ENCODE results near the gene SMIM1. TPM values are rescaled to one million over a fixed set of nuclear protein-coding genes. Genes with fewer than 3 reads are reported as not detected.

The SMIM1 gene
- total RNA-seq, 1 experiment from 2014 or later, result 7.1 TPM

DNA sequence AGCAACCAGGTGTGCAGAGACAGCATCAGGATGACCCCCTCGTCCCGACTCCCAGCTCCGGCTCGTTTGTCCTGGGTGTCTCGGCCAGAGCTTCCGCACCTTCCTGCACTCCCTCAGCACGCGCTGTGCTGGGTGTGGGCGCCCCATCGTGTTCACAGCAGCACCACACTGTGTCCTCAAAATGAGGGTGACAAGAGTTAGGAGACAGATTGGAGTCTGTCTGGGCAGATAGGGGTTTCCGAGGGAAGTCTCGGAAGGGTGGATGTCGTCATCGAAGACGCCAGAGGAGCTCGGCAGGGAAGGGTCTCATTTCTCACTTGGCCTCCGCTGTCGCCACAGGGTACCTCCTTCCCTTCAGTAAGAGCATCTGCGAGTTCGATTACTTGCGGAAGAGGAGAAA, 16.2 kb upstream of the SMIM1 start:
- CTCF ChIA-PET, result interaction anchor here (0.6 kb wide), 1 partner anchor 265 kb away, joined by 3 read pairs; no protein-coding TSS in a partner anchor

DNA sequence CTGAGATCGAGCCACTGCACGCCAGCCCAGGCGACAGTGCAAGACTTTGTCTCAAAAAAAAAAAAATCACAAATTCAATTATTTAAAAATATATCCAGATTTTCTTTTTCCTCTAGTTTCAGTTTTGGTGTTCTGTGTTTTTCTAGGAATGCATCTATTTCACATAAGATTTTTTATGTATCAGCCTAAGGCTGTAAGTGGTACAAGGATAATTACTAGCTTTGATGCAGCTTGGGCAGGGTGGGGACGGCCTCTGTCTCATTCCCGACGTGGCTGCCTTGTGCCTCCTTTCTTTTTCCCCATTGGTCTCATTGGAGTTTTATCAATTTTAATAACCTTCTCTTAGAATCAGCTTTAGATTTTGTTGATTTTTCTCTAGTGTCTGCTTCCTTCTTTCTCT, 13.4 kb upstream of the SMIM1 start:
- CTCF ChIA-PET, result no interaction called here

More for the DNA sequence above, 16.2 kb upstream of the SMIM1 start:
- intact Hi-C loops (cut with micrococcal nuclease; ENCODE audit: unreplicated experiment), result no loop called here
- no peak for DNase-seq
- Mint-ChIP-seq H3K36me3 (ENCODE audit: insufficient read depth, unreplicated experiment) (no peaks in the 10 kb centered on the region), H3K27ac (ENCODE audit: unreplicated experiment) (no peak overlapping the region), H3K4me3 (ENCODE audit: unreplicated experiment) (no peak overlapping the region), H3K27me3 (ENCODE audit: insufficient read depth, unreplicated experiment) (peaks cover 10% of the 10 kb centered on the region), H3K4me1 (ENCODE audit: low read depth, unreplicated experiment) (peaks cover 3% of the 10 kb centered on the region), H3K9me3 (ENCODE audit: unreplicated experiment) (no peaks in the 10 kb centered on the region)
- POLR2A ChIA-PET, result no interaction called here
- H3K36me3 ChIP-seq (ENCODE audit: control insufficient read depth, insufficient read depth, low read length), result no peaks in the 10 kb centered on the region
- no peaks in the 10 kb centered on the region for H3K4me1 ChIP-seq
- TF ChIP-seq, protein P1, sequence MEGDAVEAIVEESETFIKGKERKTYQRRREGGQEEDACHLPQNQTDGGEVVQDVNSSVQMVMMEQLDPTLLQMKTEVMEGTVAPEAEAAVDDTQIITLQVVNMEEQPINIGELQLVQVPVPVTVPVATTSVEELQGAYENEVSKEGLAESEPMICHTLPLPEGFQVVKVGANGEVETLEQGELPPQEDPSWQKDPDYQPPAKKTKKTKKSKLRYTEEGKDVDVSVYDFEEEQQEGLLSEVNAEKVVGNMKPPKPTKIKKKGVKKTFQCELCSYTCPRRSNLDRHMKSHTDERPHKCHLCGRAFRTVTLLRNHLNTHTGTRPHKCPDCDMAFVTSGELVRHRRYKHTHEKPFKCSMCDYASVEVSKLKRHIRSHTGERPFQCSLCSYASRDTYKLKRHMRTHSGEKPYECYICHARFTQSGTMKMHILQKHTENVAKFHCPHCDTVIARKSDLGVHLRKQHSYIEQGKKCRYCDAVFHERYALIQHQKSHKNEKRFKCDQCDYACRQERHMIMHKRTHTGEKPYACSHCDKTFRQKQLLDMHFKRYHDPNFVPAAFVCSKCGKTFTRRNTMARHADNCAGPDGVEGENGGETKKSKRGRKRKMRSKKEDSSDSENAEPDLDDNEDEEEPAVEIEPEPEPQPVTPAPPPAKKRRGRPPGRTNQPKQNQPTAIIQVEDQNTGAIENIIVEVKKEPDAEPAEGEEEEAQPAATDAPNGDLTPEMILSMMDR (IDR thresholded peaks at IDR 0.05; ENCODE audit: insufficient read depth in 1 of 2, low read depth in 1 of 2, low read length in 1 of 2, severe bottlenecking in 1 of 2, unreplicated experiment in 1 of 2), result no peak
- H3K9me3 ChIP-seq, result no peaks in the 10 kb centered on the region
- no peak overlapping the region for H3K4me3 ChIP-seq (ENCODE audit: low read depth, low read length)
- H3K27me3 ChIP-seq (replicated peaks; ENCODE audit: control insufficient read depth, insufficient read depth, low read length), result no peaks in the 10 kb centered on the region; the same call in 1 of the 2 replicates
- no TSS peak for BruUV-seq (replicated peaks)

DNA sequence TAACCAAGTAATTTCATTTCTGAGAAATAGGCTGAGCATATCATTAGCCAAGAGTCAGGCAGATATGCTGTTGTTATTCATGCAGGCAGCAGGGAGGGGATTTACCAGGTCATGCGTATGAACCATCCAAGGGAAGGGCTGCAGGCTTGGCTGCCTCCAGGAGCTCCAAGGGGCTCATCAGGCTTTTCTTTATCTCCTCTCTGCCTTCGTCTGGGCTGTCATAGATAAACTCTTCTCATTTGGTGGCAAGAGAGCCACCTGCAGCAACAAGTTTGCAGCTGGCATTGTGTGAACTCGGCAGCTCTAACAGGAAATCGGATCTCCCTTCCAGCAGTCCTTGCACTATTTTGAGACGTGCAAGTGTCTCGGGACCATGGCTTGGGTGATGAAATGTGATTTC, 12.8 kb upstream of the SMIM1 start:
- Mint-ChIP-seq H3K4me3 (ENCODE audit: unreplicated experiment) (no peak overlapping the region), H3K27ac (ENCODE audit: unreplicated experiment) (no peak overlapping the region), H3K27me3 (ENCODE audit: insufficient read depth, unreplicated experiment) (peaks cover 16% of the 10 kb centered on the region), H3K4me1 (ENCODE audit: low read depth, unreplicated experiment) (peaks cover 6% of the 10 kb centered on the region), H3K36me3 (ENCODE audit: insufficient read depth, unreplicated experiment) (no peaks in the 10 kb centered on the region), H3K9me3 (ENCODE audit: unreplicated experiment) (no peaks in the 10 kb centered on the region)
- Histone ChIP-seq H3K36me3 (ENCODE audit: control insufficient read depth, insufficient read depth, low read length) (no peaks in the 10 kb centered on the region), H3K4me3 (ENCODE audit: low read depth, low read length) (no peak overlapping the region), H3K9me3 (no peaks in the 10 kb centered on the region), H3K27me3 (replicated peaks; ENCODE audit: control insufficient read depth, insufficient read depth, low read length) (no peaks in the 10 kb centered on the region; the same call in 1 of the 2 replicates), H3K4me1 (no peaks in the 10 kb centered on the region)
- BruUV-seq (replicated peaks), result no TSS peak
- ChIA-PET CTCF (no interaction called here), POLR2A (no interaction called here)
- no peak for DNase-seq
- intact Hi-C loops (cut with micrococcal nuclease; ENCODE audit: unreplicated experiment), result no loop called here
- TF ChIP-seq, protein P1 (IDR thresholded peaks at IDR 0.05; ENCODE audit: insufficient read depth in 1 of 2, low read depth in 1 of 2, low read length in 1 of 2, severe bottlenecking in 1 of 2, unreplicated experiment in 1 of 2), result no peak

More for the DNA sequence above, 13.4 kb upstream of the SMIM1 start:
- Histone ChIP-seq H3K4me1 (no peaks in the 10 kb centered on the region), H3K9me3 (no peaks in the 10 kb centered on the region), H3K27me3 (replicated peaks; ENCODE audit: control insufficient read depth, insufficient read depth, low read length) (no peaks in the 10 kb centered on the region; the same call in 1 of the 2 replicates), H3K4me3 (ENCODE audit: low read depth, low read length) (no peak overlapping the region), H3K36me3 (ENCODE audit: control insufficient read depth, insufficient read depth, low read length) (no peaks in the 10 kb centered on the region)
- Mint-ChIP-seq H3K9me3 (ENCODE audit: unreplicated experiment) (no peaks in the 10 kb centered on the region), H3K4me1 (ENCODE audit: low read depth, unreplicated experiment) (peaks cover 6% of the 10 kb centered on the region), H3K27ac (ENCODE audit: unreplicated experiment) (no peak overlapping the region), H3K36me3 (ENCODE audit: insufficient read depth, unreplicated experiment) (no peaks in the 10 kb centered on the region), H3K4me3 (ENCODE audit: unreplicated experiment) (no peak overlapping the region), H3K27me3 (ENCODE audit: insufficient read depth, unreplicated experiment) (peaks cover 13% of the 10 kb centered on the region)
- intact Hi-C loops (cut with micrococcal nuclease; ENCODE audit: unreplicated experiment), result no loop called here
- POLR2A ChIA-PET, result no interaction called here
- TF ChIP-seq, protein P1 (IDR thresholded peaks at IDR 0.05; ENCODE audit: insufficient read depth in 1 of 2, low read depth in 1 of 2, low read length in 1 of 2, severe bottlenecking in 1 of 2, unreplicated experiment in 1 of 2), result no peak
- no TSS peak for BruUV-seq (replicated peaks)
- DNase-seq, result no peak
